ENCODE data around the gene ADGRG6.

DNA sequence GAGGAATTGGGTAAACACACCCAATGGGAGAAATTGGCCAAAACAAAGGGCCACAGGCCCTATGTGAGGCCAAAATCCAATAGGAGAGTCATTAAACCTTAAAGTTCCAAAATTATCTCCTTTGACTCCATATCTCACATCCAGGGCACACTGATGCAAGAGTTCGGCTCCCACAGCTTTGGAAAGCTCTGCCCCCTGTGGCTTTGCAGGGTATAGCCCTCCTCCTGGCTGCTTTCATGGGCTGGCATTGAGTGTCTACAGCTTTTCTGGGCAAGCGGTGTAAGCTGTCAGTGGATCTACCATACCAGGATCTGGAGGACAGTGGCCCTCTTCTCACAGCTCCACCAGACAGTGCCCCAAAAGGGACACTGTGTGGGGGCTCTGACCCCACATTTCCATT, 160.5 kb downstream of the ADGRG6 start:
- TF ChIP-seq, protein P1, sequence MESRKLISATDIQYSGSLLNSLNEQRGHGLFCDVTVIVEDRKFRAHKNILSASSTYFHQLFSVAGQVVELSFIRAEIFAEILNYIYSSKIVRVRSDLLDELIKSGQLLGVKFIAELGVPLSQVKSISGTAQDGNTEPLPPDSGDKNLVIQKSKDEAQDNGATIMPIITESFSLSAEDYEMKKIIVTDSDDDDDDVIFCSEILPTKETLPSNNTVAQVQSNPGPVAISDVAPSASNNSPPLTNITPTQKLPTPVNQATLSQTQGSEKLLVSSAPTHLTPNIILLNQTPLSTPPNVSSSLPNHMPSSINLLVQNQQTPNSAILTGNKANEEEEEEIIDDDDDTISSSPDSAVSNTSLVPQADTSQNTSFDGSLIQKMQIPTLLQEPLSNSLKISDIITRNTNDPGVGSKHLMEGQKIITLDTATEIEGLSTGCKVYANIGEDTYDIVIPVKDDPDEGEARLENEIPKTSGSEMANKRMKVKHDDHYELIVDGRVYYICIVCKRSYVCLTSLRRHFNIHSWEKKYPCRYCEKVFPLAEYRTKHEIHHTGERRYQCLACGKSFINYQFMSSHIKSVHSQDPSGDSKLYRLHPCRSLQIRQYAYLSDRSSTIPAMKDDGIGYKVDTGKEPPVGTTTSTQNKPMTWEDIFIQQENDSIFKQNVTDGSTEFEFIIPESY (IDR thresholded peaks at IDR 0.05), result no peak
- TF ChIP-seq, protein P2, sequence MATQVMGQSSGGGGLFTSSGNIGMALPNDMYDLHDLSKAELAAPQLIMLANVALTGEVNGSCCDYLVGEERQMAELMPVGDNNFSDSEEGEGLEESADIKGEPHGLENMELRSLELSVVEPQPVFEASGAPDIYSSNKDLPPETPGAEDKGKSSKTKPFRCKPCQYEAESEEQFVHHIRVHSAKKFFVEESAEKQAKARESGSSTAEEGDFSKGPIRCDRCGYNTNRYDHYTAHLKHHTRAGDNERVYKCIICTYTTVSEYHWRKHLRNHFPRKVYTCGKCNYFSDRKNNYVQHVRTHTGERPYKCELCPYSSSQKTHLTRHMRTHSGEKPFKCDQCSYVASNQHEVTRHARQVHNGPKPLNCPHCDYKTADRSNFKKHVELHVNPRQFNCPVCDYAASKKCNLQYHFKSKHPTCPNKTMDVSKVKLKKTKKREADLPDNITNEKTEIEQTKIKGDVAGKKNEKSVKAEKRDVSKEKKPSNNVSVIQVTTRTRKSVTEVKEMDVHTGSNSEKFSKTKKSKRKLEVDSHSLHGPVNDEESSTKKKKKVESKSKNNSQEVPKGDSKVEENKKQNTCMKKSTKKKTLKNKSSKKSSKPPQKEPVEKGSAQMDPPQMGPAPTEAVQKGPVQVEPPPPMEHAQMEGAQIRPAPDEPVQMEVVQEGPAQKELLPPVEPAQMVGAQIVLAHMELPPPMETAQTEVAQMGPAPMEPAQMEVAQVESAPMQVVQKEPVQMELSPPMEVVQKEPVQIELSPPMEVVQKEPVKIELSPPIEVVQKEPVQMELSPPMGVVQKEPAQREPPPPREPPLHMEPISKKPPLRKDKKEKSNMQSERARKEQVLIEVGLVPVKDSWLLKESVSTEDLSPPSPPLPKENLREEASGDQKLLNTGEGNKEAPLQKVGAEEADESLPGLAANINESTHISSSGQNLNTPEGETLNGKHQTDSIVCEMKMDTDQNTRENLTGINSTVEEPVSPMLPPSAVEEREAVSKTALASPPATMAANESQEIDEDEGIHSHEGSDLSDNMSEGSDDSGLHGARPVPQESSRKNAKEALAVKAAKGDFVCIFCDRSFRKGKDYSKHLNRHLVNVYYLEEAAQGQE (IDR thresholded peaks at IDR 0.05), result no peak
- TF ChIP-seq RAD21 (IDR thresholded peaks at IDR 0.05) (peak in 1 of 2 donors; percentile 43), GABPA (IDR thresholded peaks at IDR 0.05 in 1 of 2, conservative IDR thresholded peaks at IDR 0.05 in 1 of 2) (no peak)
- TF ChIP-seq, protein P3, sequence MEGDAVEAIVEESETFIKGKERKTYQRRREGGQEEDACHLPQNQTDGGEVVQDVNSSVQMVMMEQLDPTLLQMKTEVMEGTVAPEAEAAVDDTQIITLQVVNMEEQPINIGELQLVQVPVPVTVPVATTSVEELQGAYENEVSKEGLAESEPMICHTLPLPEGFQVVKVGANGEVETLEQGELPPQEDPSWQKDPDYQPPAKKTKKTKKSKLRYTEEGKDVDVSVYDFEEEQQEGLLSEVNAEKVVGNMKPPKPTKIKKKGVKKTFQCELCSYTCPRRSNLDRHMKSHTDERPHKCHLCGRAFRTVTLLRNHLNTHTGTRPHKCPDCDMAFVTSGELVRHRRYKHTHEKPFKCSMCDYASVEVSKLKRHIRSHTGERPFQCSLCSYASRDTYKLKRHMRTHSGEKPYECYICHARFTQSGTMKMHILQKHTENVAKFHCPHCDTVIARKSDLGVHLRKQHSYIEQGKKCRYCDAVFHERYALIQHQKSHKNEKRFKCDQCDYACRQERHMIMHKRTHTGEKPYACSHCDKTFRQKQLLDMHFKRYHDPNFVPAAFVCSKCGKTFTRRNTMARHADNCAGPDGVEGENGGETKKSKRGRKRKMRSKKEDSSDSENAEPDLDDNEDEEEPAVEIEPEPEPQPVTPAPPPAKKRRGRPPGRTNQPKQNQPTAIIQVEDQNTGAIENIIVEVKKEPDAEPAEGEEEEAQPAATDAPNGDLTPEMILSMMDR (IDR thresholded peaks at IDR 0.05; ENCODE audit: low read depth, low read length, missing input control), result peak; percentile 38
- TF ChIP-seq, protein P4, sequence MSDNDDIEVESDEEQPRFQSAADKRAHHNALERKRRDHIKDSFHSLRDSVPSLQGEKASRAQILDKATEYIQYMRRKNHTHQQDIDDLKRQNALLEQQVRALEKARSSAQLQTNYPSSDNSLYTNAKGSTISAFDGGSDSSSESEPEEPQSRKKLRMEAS (IDR thresholded peaks at IDR 0.05), result no peak

Data from liver (tissue), 3 donors.